Measurements from ENCODE around the gene RPS3A. TPM values are rescaled to one million over a fixed set of nuclear protein-coding genes. Genes with fewer than 3 reads are reported as not detected.

Gene RPS3A
- polyA plus RNA-seq, 1 donor from 2014 or later = 4,982 TPM

DNA sequence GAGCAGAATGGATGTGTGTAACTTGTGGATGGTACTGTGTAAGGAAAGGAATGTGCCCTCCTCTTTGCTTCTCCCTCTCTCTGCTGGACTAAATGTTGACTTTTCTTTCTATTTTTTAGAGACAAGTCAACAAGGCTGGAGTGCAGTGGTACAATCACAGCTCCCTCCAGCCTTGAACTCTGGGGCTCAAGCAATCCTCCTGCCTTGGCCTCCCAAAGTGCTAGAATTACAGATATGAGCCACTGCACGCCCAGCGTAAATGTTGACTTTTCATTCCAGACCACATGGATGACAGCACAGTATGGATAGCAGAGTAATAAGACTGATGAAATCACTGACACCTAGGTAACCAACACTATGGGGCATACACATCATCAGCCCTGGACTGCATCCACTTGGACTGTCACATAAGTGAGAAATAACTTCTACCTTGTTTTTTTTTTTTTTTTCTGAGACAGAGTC is 5.1 kb upstream of the RPS3A start:
- no peak overlapping the region for H3K9ac ChIP-seq (ENCODE audit: low read length)

DNA sequence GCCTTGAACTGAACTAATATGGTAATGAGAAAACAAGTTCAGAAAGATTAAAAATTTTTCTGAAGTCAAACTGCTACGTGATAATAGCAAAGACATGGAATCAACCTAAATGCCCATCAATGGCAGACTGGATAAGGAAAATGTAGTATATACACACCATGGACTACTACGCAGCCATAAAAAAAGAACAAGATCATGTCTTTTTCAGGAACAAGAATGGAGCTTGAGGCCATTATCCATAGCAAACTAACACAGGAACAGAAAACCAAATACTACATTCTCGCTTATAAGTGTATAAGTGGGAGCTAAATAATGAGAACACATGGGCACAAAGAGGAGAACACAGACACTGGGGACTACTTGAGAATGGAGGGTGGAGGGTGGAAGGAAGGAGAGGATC is 4.3 kb upstream of the RPS3A start:
- Histone ChIP-seq H2AFZ (ENCODE audit: low read depth, low read length) (no peak overlapping the region), H3K4me3 (ENCODE audit: low read length) (no peak overlapping the region), H3K27ac (ENCODE audit: low read length) (no peak overlapping the region), H3K27me3 (ENCODE audit: insufficient read depth, low read depth, low read length) (no peaks in the 10 kb centered on the region), H3K79me2 (replicated peaks; ENCODE audit: insufficient read depth, low read length) (peaks cover 5% of the 10 kb centered on the region), H4K20me1 (ENCODE audit: insufficient read depth) (no peaks in the 10 kb centered on the region), H3F3A (ENCODE audit: insufficient read depth, low read length, poor library complexity, severe bottlenecking) (no peaks in the 10 kb centered on the region), H3K9me2 (ENCODE audit: insufficient read depth, low read length) (no peaks in the 10 kb centered on the region), H3K4me2 (ENCODE audit: low read length) (no peak overlapping the region), H3K36me3 (ENCODE audit: insufficient read depth, low read length) (no peaks in the 10 kb centered on the region), H3K9ac (ENCODE audit: low read length) (no peak overlapping the region), H3K9me3 (ENCODE audit: low read length) (no peaks in the 10 kb centered on the region)
- TF ChIP-seq EP300 (conservative IDR thresholded peaks at IDR 0.05; ENCODE audit: poor library complexity, severe bottlenecking) (no peak), EZH2 (IDR thresholded peaks at IDR 0.05; ENCODE audit: borderline replicate concordance, insufficient read depth, low read length, poor library complexity, severe bottlenecking) (no peak), RAD21 (conservative IDR thresholded peaks at IDR 0.05) (no peak), CTCF (IDR thresholded peaks at IDR 0.05; ENCODE audit: poor library complexity, severe bottlenecking) (no peak), TAF1 (IDR thresholded peaks at IDR 0.05; ENCODE audit: low read depth) (no peak), MXI1 (conservative IDR thresholded peaks at IDR 0.05; ENCODE audit: poor library complexity, severe bottlenecking) (no peak), SMC3 (conservative IDR thresholded peaks at IDR 0.05; ENCODE audit: poor library complexity) (no peak), POLR2AphosphoS5 (IDR thresholded peaks at IDR 0.05) (no peak)
- TF ChIP-seq, protein P1, sequence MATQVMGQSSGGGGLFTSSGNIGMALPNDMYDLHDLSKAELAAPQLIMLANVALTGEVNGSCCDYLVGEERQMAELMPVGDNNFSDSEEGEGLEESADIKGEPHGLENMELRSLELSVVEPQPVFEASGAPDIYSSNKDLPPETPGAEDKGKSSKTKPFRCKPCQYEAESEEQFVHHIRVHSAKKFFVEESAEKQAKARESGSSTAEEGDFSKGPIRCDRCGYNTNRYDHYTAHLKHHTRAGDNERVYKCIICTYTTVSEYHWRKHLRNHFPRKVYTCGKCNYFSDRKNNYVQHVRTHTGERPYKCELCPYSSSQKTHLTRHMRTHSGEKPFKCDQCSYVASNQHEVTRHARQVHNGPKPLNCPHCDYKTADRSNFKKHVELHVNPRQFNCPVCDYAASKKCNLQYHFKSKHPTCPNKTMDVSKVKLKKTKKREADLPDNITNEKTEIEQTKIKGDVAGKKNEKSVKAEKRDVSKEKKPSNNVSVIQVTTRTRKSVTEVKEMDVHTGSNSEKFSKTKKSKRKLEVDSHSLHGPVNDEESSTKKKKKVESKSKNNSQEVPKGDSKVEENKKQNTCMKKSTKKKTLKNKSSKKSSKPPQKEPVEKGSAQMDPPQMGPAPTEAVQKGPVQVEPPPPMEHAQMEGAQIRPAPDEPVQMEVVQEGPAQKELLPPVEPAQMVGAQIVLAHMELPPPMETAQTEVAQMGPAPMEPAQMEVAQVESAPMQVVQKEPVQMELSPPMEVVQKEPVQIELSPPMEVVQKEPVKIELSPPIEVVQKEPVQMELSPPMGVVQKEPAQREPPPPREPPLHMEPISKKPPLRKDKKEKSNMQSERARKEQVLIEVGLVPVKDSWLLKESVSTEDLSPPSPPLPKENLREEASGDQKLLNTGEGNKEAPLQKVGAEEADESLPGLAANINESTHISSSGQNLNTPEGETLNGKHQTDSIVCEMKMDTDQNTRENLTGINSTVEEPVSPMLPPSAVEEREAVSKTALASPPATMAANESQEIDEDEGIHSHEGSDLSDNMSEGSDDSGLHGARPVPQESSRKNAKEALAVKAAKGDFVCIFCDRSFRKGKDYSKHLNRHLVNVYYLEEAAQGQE (IDR thresholded peaks at IDR 0.05; ENCODE audit: borderline replicate concordance) = no peak

More for the DNA sequence above, 5.1 kb upstream of the RPS3A start:
- Histone ChIP-seq H2AFZ (ENCODE audit: low read depth, low read length) (no peak overlapping the region), H3F3A (ENCODE audit: insufficient read depth, low read length, poor library complexity, severe bottlenecking) (no peaks in the 10 kb centered on the region), H3K9me2 (ENCODE audit: insufficient read depth, low read length) (no peaks in the 10 kb centered on the region), H4K20me1 (ENCODE audit: insufficient read depth) (no peaks in the 10 kb centered on the region), H3K79me2 (replicated peaks; ENCODE audit: insufficient read depth, low read length) (no peaks in the 10 kb centered on the region), H3K9me3 (ENCODE audit: low read length) (no peaks in the 10 kb centered on the region), H3K4me2 (ENCODE audit: low read length) (no peak overlapping the region), H3K4me3 (ENCODE audit: low read length) (no peak overlapping the region), H3K27me3 (ENCODE audit: insufficient read depth, low read depth, low read length) (no peaks in the 10 kb centered on the region), H3K27ac (ENCODE audit: low read length) (no peak overlapping the region), H3K36me3 (ENCODE audit: insufficient read depth, low read length) (no peaks in the 10 kb centered on the region)
- TF ChIP-seq POLR2AphosphoS5 (IDR thresholded peaks at IDR 0.05) (no peak), RAD21 (conservative IDR thresholded peaks at IDR 0.05) (no peak)

DNA sequence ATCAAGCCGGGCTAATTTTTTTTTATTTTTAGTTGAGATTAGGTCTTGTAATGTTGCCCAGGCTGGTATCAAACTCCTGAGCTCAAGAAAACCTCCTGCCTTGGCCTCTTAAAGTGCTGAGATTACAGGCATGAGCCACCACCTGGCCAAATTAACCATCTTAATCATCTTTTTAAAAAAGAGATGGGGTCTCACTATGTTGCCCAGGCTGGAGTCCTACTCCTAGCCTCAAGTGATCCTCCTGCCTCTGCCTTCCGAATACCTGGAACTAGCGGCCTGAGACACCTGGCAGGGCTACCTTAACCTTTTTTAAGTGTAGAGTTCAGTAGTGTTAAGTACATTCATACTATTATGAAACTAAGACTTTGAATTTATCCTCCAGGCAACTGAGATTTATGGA is 1.7 kb upstream of the RPS3A start:
- Histone ChIP-seq H3K4me2 (ENCODE audit: low read length) (no peak overlapping the region), H4K20me1 (ENCODE audit: insufficient read depth) (no peaks in the 10 kb centered on the region), H3K4me3 (ENCODE audit: low read length) (no peak overlapping the region), H3K36me3 (ENCODE audit: insufficient read depth, low read length) (no peaks in the 10 kb centered on the region), H3K27ac (ENCODE audit: low read length) (no peak overlapping the region), H3K9me3 (ENCODE audit: low read length) (no peaks in the 10 kb centered on the region), H3K27me3 (ENCODE audit: insufficient read depth, low read depth, low read length) (no peaks in the 10 kb centered on the region), H3K9ac (ENCODE audit: low read length) (no peak overlapping the region), H3K9me2 (ENCODE audit: insufficient read depth, low read length) (no peaks in the 10 kb centered on the region), H3F3A (ENCODE audit: insufficient read depth, low read length, poor library complexity, severe bottlenecking) (no peaks in the 10 kb centered on the region), H2AFZ (ENCODE audit: low read depth, low read length) (no peak overlapping the region), H3K79me2 (replicated peaks; ENCODE audit: insufficient read depth, low read length) (peaks cover 28% of the 10 kb centered on the region)
- TF ChIP-seq EP300 (conservative IDR thresholded peaks at IDR 0.05; ENCODE audit: poor library complexity, severe bottlenecking) (no peak), POLR2AphosphoS5 (IDR thresholded peaks at IDR 0.05) (no peak), SMC3 (conservative IDR thresholded peaks at IDR 0.05; ENCODE audit: poor library complexity) (no peak), TAF1 (IDR thresholded peaks at IDR 0.05; ENCODE audit: low read depth) (no peak), CTCF (IDR thresholded peaks at IDR 0.05; ENCODE audit: poor library complexity, severe bottlenecking) (no peak), EZH2 (IDR thresholded peaks at IDR 0.05; ENCODE audit: borderline replicate concordance, insufficient read depth, low read length, poor library complexity, severe bottlenecking) (no peak), MXI1 (conservative IDR thresholded peaks at IDR 0.05; ENCODE audit: poor library complexity, severe bottlenecking) (no peak)
- TF ChIP-seq, protein P1 (IDR thresholded peaks at IDR 0.05; ENCODE audit: borderline replicate concordance) = no peak

Data from neural cell (in vitro differentiated cells).